WTC11 (cell line): Measurements from ENCODE around the gene NEB. TPM values are rescaled to one million over a fixed set of nuclear protein-coding genes. Genes with fewer than 3 reads are reported as not detected.

Experiments
- ATAC-seq: fragments of 200-7000 bp; cut with Tn5 transposase; 2 replicates; pipeline ENCODE4 v1.10.0; 2021; ENCODE audit warnings: mild to moderate bottlenecking, moderate library complexity
- CTCF ChIA-PET: fragments of 300-600 bp; sonication (Branson Sonifier 250); formaldehyde crosslinking; loops from one replicate; lab custom pipeline; 2021; ENCODE audit warnings: antibody characterized with exemption; lab: Charles Lee
- POLR2A ChIA-PET: fragments of 350-600 bp; sonication (Branson Sonifier 250); formaldehyde crosslinking; loops from one replicate; lab custom pipeline; 2021; ENCODE audit warnings: antibody characterized with exemption; lab: Charles Lee
- DNase-seq: peaks from one replicate; pipeline ENCODE4 v3.0.0; 2021; ENCODE audit warnings: low spot score
- H3K27ac Mint-ChIP-seq: 2 replicates; pipeline ENCODE4 v1.8.0; 2021; ENCODE audit warnings: mixed read lengths
- H3K27me3 Mint-ChIP-seq: 2 replicates; pipeline ENCODE4 v1.8.0; 2021; ENCODE audit warnings: low read depth, mild to moderate bottlenecking, moderate library complexity, mixed read lengths
- H3K36me3 Mint-ChIP-seq: 2 replicates; pipeline ENCODE4 v1.8.0; 2021; ENCODE audit warnings: mixed read lengths
- H3K4me1 Mint-ChIP-seq: 2 replicates; pipeline ENCODE4 v1.8.0; 2022; ENCODE audit warnings: mixed read lengths
- H3K4me3 Mint-ChIP-seq: 2 replicates; pipeline ENCODE4 v1.8.0; 2021; ENCODE audit warnings: mild to moderate bottlenecking, moderate library complexity, mixed read lengths
- H3K9me3 Mint-ChIP-seq: 2 replicates; pipeline ENCODE4 v1.8.0; 2021; ENCODE audit warnings: mixed read lengths
- CREB1 ChIP-seq: sonication (generic); formaldehyde crosslinking; IDR thresholded peaks from 2 replicates; pipeline ENCODE4 v1.8.0; 2023; ENCODE audit warnings: mild to moderate bottlenecking, missing genetic modification reagents
- NFYB ChIP-seq: sonication (generic); formaldehyde crosslinking; conservative IDR thresholded peaks from 2 replicates; pipeline ENCODE4 v1.8.0; 2022; ENCODE audit warnings: low read depth, missing genetic modification reagents
- NR3C1 ChIP-seq: sonication (generic); formaldehyde crosslinking; conservative IDR thresholded peaks from 2 replicates; pipeline ENCODE4 v1.8.1; 2023; ENCODE audit warnings: low read depth, mild to moderate bottlenecking, missing genetic modification reagents
- OVOL2 ChIP-seq: fragments of 250-450 bp; sonication (Bioruptor Pico); IDR thresholded peaks from 2 replicates; pipeline ENCODE4 v1.9.0; 2021; ENCODE audit warnings: mild to moderate bottlenecking, borderline replicate concordance
- RORB ChIP-seq: fragments of 250-450 bp; sonication (Bioruptor Pico); IDR thresholded peaks from 2 replicates; pipeline ENCODE4 v1.9.0; 2021; ENCODE audit warnings: mild to moderate bottlenecking
- SOX15 ChIP-seq: fragments of 250-450 bp; sonication (Bioruptor Pico); IDR thresholded peaks from 2 replicates; pipeline ENCODE4 v1.9.0; 2021; ENCODE audit warnings: mild to moderate bottlenecking
- ZBTB21 ChIP-seq: sonication (generic); formaldehyde crosslinking; IDR thresholded peaks from 2 replicates; pipeline ENCODE4 v1.8.1; 2023; ENCODE audit warnings: mild to moderate bottlenecking, missing genetic modification reagents, borderline replicate concordance
- ZNF138 ChIP-seq: sonication (generic); formaldehyde crosslinking; conservative IDR thresholded peaks from 2 replicates; pipeline ENCODE4 v1.8.1; 2022; ENCODE audit warnings: mild to moderate bottlenecking, moderate library complexity, missing genetic modification reagents
- ZNF423 ChIP-seq: fragments of 250-450 bp; sonication (Bioruptor Pico); IDR thresholded peaks from 2 replicates; pipeline ENCODE4 v2.1.2; 2022; ENCODE audit warnings: mild to moderate bottlenecking, moderate library complexity
- total RNA-seq: library from RNA; stranded (reverse); gene quantifications from 3 replicates; pipeline ENCODE4 v1.2.3, GENCODE V29; 2021
- TF ChIP-seq, protein P1 (sequence below): sonication (generic); formaldehyde crosslinking; IDR thresholded peaks from 2 replicates; pipeline ENCODE4 v1.8.1; 2023; ENCODE audit warnings: mild to moderate bottlenecking, moderate library complexity, missing genetic modification reagents
- TF ChIP-seq, protein P2 (sequence below): sonication (generic); formaldehyde crosslinking; IDR thresholded peaks from 2 replicates; pipeline ENCODE4 v1.8.1; 2022; ENCODE audit warnings: low read depth, mild to moderate bottlenecking, moderate library complexity, missing genetic modification reagents, borderline replicate concordance
- TF ChIP-seq, protein P3 (sequence below): sonication (generic); formaldehyde crosslinking; IDR thresholded peaks from 2 replicates; pipeline ENCODE4 v1.8.0; 2022; ENCODE audit warnings: missing genetic modification reagents
- TF ChIP-seq, protein P4 (sequence below): sonication (generic); formaldehyde crosslinking; IDR thresholded peaks from 2 replicates; pipeline ENCODE4 v1.8.0; 2023; ENCODE audit warnings: missing genetic modification reagents, mild to moderate bottlenecking, borderline replicate concordance
- TF ChIP-seq, protein P5 (sequence below): sonication (generic); formaldehyde crosslinking; IDR thresholded peaks from 2 replicates; pipeline ENCODE4 v1.8.1; 2023; ENCODE audit warnings: mild to moderate bottlenecking, missing genetic modification reagents, moderate library complexity
- TF ChIP-seq, protein P6 (sequence below): sonication (generic); formaldehyde crosslinking; IDR thresholded peaks from 2 replicates; pipeline ENCODE4 v1.8.1; 2023; ENCODE audit warnings: mild to moderate bottlenecking, missing genetic modification reagents, borderline replicate concordance
- TF ChIP-seq, protein P7 (sequence below): fragments of 250-450 bp; sonication (Bioruptor Pico); IDR thresholded peaks from 2 replicates; pipeline ENCODE4 v2.1.2; 2022; ENCODE audit warnings: mild to moderate bottlenecking, moderate library complexity

NEB gene
- total RNA-seq, 1 experiment from 2014 or later, result 1.9 TPM

DNA sequence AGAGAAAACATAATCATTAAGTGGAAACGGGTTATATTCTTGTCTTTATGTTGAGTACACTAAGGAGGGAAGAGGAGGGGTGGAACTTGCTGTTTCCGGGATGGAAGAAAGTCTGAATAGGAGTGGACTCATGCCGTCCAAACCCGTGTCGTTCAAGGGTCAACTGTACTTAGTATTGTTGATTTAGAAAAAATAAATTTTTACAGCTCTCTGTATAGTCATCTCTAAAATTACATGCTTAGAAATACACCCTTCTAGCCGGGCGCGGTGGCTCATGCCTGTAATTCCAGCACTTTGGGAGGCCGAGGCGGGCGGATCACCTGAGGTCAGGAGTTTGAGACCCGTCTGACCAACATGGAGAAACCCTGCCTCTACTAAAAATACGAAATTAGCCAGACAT lies 295.1 kb downstream of the NEB start (continued):
- TF ChIP-seq NFYB (CRISPR knock-in tag), result no peak
- TF ChIP-seq, protein P1, sequence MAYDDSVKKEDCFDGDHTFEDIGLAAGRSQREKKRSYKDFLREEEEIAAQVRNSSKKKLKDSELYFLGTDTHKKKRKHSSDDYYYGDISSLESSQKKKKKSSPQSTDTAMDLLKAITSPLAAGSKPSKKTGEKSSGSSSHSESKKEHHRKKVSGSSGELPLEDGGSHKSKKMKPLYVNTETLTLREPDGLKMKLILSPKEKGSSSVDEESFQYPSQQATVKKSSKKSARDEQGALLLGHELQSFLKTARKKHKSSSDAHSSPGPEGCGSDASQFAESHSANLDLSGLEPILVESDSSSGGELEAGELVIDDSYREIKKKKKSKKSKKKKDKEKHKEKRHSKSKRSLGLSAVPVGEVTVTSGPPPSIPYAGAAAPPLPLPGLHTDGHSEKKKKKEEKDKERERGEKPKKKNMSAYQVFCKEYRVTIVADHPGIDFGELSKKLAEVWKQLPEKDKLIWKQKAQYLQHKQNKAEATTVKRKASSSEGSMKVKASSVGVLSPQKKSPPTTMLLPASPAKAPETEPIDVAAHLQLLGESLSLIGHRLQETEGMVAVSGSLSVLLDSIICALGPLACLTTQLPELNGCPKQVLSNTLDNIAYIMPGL (CRISPR knock-in tag), result no peak
- TF ChIP-seq SOX15 (CRISPR knock-in tag), result no peak
- TF ChIP-seq, protein P2, sequence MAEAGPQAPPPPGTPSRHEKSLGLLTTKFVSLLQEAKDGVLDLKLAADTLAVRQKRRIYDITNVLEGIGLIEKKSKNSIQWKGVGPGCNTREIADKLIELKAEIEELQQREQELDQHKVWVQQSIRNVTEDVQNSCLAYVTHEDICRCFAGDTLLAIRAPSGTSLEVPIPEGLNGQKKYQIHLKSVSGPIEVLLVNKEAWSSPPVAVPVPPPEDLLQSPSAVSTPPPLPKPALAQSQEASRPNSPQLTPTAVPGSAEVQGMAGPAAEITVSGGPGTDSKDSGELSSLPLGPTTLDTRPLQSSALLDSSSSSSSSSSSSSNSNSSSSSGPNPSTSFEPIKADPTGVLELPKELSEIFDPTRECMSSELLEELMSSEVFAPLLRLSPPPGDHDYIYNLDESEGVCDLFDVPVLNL (CRISPR knock-in tag), result no peak

DNA sequence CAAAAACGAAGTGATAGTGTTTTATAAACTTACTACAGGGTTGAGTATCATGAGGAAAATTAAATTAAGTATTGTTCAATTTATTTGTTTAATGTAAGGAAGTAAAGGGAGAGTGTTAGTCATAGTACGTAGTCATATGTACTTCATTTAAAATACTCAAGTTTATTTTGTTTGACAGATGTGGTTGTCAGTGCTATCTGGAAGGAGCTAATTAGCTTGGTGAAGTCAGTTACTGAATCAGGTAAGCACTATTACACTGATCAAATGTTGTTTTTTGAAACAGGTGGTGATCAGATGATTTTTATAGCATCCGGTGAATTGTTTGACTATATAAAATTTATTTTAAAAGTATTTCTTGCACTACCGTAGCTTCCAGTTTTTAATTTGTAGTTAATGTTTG lies 295.8 kb downstream of the NEB start:
- CTCF ChIA-PET, result no interaction called here
- ATAC-seq, result no peak
- no peak overlapping the region for H3K27ac Mint-ChIP-seq
- TF ChIP-seq ZNF138 (CRISPR knock-in tag), result no peak
- no peak for TF ChIP-seq ZBTB21 (CRISPR knock-in tag)
- TF ChIP-seq CREB1 (CRISPR knock-in tag), result no peak
- TF ChIP-seq, protein P3, sequence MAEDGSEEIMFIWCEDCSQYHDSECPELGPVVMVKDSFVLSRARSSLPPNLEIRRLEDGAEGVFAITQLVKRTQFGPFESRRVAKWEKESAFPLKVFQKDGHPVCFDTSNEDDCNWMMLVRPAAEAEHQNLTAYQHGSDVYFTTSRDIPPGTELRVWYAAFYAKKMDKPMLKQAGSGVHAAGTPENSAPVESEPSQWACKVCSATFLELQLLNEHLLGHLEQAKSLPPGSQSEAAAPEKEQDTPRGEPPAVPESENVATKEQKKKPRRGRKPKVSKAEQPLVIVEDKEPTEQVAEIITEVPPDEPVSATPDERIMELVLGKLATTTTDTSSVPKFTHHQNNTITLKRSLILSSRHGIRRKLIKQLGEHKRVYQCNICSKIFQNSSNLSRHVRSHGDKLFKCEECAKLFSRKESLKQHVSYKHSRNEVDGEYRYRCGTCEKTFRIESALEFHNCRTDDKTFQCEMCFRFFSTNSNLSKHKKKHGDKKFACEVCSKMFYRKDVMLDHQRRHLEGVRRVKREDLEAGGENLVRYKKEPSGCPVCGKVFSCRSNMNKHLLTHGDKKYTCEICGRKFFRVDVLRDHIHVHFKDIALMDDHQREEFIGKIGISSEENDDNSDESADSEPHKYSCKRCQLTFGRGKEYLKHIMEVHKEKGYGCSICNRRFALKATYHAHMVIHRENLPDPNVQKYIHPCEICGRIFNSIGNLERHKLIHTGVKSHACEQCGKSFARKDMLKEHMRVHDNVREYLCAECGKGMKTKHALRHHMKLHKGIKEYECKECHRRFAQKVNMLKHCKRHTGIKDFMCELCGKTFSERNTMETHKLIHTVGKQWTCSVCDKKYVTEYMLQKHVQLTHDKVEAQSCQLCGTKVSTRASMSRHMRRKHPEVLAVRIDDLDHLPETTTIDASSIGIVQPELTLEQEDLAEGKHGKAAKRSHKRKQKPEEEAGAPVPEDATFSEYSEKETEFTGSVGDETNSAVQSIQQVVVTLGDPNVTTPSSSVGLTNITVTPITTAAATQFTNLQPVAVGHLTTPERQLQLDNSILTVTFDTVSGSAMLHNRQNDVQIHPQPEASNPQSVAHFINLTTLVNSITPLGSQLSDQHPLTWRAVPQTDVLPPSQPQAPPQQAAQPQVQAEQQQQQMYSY (CRISPR knock-in tag), result no peak
- TF ChIP-seq ZNF423 (CRISPR knock-in tag), result no peak
- TF ChIP-seq, protein P1 (CRISPR knock-in tag), result no peak
- TF ChIP-seq, protein P4, sequence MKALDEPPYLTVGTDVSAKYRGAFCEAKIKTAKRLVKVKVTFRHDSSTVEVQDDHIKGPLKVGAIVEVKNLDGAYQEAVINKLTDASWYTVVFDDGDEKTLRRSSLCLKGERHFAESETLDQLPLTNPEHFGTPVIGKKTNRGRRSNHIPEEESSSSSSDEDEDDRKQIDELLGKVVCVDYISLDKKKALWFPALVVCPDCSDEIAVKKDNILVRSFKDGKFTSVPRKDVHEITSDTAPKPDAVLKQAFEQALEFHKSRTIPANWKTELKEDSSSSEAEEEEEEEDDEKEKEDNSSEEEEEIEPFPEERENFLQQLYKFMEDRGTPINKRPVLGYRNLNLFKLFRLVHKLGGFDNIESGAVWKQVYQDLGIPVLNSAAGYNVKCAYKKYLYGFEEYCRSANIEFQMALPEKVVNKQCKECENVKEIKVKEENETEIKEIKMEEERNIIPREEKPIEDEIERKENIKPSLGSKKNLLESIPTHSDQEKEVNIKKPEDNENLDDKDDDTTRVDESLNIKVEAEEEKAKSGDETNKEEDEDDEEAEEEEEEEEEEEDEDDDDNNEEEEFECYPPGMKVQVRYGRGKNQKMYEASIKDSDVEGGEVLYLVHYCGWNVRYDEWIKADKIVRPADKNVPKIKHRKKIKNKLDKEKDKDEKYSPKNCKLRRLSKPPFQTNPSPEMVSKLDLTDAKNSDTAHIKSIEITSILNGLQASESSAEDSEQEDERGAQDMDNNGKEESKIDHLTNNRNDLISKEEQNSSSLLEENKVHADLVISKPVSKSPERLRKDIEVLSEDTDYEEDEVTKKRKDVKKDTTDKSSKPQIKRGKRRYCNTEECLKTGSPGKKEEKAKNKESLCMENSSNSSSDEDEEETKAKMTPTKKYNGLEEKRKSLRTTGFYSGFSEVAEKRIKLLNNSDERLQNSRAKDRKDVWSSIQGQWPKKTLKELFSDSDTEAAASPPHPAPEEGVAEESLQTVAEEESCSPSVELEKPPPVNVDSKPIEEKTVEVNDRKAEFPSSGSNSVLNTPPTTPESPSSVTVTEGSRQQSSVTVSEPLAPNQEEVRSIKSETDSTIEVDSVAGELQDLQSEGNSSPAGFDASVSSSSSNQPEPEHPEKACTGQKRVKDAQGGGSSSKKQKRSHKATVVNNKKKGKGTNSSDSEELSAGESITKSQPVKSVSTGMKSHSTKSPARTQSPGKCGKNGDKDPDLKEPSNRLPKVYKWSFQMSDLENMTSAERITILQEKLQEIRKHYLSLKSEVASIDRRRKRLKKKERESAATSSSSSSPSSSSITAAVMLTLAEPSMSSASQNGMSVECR (CRISPR knock-in tag), result no peak
- TF ChIP-seq, protein P5, sequence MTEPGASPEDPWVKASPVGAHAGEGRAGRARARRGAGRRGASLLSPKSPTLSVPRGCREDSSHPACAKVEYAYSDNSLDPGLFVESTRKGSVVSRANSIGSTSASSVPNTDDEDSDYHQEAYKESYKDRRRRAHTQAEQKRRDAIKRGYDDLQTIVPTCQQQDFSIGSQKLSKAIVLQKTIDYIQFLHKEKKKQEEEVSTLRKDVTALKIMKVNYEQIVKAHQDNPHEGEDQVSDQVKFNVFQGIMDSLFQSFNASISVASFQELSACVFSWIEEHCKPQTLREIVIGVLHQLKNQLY (CRISPR knock-in tag), result no peak
- TF ChIP-seq, protein P6, sequence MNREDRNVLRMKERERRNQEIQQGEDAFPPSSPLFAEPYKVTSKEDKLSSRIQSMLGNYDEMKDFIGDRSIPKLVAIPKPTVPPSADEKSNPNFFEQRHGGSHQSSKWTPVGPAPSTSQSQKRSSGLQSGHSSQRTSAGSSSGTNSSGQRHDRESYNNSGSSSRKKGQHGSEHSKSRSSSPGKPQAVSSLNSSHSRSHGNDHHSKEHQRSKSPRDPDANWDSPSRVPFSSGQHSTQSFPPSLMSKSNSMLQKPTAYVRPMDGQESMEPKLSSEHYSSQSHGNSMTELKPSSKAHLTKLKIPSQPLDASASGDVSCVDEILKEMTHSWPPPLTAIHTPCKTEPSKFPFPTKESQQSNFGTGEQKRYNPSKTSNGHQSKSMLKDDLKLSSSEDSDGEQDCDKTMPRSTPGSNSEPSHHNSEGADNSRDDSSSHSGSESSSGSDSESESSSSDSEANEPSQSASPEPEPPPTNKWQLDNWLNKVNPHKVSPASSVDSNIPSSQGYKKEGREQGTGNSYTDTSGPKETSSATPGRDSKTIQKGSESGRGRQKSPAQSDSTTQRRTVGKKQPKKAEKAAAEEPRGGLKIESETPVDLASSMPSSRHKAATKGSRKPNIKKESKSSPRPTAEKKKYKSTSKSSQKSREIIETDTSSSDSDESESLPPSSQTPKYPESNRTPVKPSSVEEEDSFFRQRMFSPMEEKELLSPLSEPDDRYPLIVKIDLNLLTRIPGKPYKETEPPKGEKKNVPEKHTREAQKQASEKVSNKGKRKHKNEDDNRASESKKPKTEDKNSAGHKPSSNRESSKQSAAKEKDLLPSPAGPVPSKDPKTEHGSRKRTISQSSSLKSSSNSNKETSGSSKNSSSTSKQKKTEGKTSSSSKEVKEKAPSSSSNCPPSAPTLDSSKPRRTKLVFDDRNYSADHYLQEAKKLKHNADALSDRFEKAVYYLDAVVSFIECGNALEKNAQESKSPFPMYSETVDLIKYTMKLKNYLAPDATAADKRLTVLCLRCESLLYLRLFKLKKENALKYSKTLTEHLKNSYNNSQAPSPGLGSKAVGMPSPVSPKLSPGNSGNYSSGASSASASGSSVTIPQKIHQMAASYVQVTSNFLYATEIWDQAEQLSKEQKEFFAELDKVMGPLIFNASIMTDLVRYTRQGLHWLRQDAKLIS (CRISPR knock-in tag), result no peak
- no peak for TF ChIP-seq OVOL2 (CRISPR knock-in tag)
- no peak for TF ChIP-seq RORB (CRISPR knock-in tag)
- TF ChIP-seq NR3C1 (CRISPR knock-in tag), result no peak
- TF ChIP-seq, protein P7, sequence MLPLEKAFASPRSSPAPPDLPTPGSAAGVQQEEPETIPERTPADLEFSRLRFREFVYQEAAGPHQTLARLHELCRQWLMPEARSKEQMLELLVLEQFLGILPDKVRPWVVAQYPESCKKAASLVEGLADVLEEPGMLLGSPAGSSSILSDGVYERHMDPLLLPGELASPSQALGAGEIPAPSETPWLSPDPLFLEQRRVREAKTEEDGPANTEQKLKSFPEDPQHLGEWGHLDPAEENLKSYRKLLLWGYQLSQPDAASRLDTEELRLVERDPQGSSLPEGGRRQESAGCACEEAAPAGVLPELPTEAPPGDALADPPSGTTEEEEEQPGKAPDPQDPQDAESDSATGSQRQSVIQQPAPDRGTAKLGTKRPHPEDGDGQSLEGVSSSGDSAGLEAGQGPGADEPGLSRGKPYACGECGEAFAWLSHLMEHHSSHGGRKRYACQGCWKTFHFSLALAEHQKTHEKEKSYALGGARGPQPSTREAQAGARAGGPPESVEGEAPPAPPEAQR, result no peak
- TF ChIP-seq NFYB (CRISPR knock-in tag), result no peak

More for the DNA sequence above, 295.8 kb downstream of the NEB start:
- 0 out of 2 replicates have a peak, but pooled peaks cover under 1% of the 10 kb centered on the region for H3K4me1 Mint-ChIP-seq
- H3K9me3 Mint-ChIP-seq, result no peaks in the 10 kb centered on the region
- peaks cover 80% of the 10 kb centered on the region for H3K36me3 Mint-ChIP-seq
- no peak for DNase-seq
- H3K4me3 Mint-ChIP-seq, result no peak overlapping the region
- H3K27me3 Mint-ChIP-seq, result no peaks in the 10 kb centered on the region
- POLR2A ChIA-PET, result no interaction called here
